Hematopoietic multipotent progenitor cell (in vitro differentiated cells): ENCODE results near the gene ADAMTS17. TPM values are rescaled to one million over a fixed set of nuclear protein-coding genes. Genes with fewer than 3 reads are reported as not detected.
"Not testable (repeated sequence)": the region's sequence is repeated elsewhere in the genome, so short reads cannot be mapped to it uniquely, and the experiment has no call there.

Experiments
- DNase-seq, 3 donors: peaks; one replicate each; pipeline ENCODE4 v3.0.0-alpha.2; 2011 to 2015; ENCODE audit warnings: low read depth in 2 of 3, low spot score in 2 of 3
- total RNA-seq: library from RNA; depleted of rRNA; stranded (reverse); fragments of >200 nt; gene quantifications from one replicate; pipeline ENCODE4 v1.2.3, GENCODE V29; 2012

Gene ADAMTS17
- total RNA-seq, 1 donor, result under 0.01 TPM

DNA sequence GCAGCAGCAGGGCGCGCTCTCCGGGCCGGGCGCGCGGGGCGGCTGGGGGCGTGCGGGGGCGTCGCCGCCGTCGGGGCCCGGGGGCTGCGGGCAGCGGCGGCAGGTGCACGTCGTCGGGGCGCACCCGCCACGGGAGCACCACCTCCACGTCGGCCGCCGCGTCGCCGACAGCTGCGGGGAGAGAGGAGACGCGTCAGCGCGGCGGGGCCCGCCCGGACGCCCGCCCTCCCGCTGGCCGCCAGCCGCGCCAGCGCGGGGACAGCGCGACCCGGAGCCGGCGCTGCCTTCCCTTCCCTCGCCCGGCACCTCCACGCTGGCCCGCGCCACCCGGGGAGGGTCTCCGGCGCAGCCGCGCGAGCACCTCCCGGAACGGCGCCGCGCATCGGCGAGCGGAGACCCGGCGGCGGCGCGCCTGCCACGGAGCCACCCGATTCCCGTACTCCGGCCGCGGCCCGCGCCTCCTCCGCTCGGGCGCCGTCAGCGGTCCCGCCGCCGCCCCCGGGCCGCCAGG is 481 bp downstream of the ADAMTS17 start:
- DNase-seq, result peak in 1 of 3 donors; percentile 15

DNA sequence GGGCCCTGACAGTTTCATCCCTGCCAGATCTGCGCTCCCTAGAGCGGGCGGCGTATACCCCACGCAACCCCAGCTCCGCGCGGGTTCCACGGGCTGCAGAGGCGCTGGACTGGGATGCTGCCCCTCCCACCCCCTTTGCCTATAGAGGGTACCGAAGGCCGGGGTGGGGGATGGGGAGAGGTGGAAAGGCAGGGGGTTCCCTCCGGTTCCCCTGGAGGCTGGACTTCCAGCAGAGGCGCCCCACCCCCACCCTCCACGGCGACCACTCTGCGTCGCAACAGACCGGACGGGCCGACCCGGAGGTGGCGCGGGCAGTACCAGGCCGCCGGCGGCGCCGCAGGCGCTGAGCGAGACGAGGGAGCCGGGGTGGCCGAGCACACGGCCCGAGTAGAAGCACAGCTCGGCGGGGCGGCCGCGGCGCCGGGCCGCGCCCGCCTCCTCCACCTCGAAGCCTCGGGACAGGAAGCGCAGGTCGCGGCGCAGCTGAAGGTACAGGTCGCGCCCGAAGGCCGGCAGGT is 995 bp downstream of the ADAMTS17 start:
- no peak for DNase-seq

DNA sequence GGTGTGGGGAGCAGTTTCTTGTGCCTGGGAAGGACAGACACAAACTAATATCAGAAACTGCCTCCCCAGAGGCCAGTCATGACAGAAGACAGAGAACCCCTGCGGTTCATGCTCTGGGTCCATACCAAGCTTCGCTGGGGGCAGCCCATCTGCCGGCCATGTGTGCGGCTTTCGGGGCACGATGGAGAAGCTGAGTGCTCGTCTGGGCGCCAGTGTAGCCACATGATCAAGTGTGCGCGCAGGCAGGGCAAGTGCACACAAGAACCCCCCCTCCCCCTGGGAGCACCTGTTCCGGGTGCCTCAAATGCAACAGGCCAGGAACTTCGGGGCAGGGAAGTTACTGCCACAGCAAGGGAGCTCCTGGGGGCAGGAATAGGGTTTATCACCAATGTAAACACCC is 1.8 kb downstream of the ADAMTS17 start:
- DNase-seq, result no peak

DNA sequence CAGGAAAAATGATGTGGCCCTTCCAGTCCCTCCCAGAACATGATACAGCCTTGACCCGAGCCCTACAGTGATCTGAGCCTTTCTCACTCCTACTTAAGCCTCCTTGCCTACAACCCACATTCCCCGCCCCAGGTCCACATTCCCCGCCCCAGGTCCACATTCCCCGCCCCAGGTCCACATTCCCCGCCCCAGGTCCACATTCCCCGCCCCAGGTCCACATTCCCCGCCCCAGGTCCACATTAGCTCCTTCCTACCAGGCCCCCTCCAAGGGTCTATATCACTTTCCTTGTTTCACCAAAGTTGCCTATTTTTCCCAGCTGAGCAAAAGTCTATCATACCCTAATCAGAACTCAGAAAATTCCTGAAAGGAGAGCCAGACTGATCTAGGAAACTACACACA is 2.3 kb downstream of the ADAMTS17 start:
- not testable (repeated sequence) for DNase-seq

DNA sequence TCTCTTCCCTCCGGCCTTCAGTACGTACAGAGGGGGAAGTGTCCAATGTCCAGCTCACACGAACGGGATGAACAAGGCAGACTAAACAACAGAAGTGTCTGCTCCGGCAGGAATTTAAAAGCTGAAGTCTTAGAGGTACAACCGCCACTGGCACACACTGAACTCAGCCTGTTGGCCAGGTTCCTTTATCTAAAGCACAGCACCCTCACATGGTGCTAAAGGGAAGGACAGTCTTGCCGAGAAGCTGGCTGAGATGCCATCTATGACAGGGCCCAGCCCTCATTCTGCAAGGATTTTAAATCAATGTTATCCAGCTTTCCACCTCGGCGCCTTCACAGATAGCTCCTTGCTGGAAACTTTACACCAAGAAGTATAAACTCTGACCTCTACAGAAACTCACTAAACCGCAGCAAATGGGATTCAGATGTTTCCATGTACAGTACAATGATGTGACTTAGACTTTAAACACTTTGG is 2.8 kb downstream of the ADAMTS17 start:
- DNase-seq, result peak in 2 of 3 donors; percentile 29 to 55

DNA sequence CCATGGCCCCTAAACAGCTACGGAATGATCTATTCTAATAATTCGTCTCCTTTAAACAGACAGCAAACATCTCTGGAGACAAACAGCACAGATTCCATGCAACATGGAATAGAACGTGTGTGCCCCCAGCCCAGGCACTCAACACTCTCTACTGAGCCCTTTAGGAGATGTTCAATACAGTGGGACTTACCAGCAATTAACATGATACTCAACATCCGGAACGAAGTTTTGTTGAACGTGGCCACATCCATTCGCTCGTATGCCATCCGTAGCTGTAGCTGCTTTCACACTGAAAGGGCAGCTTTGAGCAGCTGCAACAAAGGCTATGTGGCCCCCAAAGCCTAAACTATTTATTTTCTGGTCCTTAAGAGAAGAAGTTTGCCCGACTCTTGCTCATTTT is 3.5 kb downstream of the ADAMTS17 start:
- DNase-seq, result no peak

DNA sequence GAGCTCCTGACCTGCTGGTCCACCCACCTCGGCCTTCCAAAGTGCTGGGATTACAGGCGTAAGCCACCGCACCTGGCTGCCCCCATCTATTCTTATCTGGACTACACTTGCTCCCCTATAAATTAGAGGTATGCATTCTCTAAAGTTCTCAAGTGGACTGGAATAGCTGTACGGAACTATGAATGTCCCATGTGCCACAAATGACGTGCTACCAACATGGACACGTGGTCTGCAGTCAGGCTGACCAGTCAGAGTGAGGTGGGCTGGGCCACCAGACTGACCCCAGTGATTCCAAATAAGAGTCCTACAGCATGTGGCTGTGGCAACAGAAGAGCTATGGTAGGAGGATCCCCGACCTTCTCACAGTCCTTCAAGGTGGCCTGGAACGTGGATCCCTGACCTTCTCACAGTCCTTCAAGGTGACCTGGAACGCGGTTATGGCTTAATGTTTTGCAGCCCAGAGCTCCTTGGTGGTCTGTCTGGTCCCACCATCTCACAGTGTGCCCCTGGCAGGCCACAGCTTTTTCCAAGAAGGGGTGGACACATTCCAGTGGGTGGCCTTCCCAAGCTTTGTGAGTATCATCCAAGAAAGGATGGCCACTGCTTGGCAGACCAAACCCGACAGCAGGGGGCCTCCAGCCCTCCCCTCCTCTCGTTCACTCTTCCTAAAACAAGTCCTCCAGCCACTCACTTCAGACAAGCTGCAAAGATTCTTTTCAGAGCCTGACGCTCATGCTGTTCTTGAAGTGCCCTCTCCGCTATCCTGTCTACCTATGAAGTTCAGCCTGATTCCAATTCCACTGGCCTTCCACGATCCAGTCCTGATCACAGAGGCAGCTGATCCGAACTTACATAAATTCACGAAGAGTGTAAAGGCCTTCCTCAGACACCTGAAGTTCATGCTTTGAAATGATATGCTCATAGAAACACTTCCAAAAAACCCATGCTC is 4.4 kb downstream of the ADAMTS17 start:
- no peak for DNase-seq

DNA sequence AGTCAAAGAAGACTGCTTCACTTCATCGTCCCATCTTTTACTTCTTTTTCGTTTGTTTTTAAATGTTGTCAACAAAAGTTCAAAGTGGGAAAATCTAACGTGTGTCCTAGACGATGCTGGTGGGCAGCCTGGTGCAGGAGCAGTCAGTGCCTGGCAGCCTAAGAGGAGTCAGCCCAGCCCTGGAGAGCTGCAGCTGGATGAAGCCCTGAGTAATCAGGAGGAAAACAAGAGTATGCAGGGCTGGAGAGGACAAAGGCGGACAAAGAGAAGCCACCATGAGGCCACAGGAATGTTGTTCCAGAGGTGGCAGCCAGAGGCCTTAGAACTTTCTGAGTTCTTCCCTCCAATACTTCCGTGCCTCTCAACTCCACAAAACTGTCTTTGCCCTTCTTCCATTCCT is 5.7 kb downstream of the ADAMTS17 start:
- no peak for DNase-seq

DNA sequence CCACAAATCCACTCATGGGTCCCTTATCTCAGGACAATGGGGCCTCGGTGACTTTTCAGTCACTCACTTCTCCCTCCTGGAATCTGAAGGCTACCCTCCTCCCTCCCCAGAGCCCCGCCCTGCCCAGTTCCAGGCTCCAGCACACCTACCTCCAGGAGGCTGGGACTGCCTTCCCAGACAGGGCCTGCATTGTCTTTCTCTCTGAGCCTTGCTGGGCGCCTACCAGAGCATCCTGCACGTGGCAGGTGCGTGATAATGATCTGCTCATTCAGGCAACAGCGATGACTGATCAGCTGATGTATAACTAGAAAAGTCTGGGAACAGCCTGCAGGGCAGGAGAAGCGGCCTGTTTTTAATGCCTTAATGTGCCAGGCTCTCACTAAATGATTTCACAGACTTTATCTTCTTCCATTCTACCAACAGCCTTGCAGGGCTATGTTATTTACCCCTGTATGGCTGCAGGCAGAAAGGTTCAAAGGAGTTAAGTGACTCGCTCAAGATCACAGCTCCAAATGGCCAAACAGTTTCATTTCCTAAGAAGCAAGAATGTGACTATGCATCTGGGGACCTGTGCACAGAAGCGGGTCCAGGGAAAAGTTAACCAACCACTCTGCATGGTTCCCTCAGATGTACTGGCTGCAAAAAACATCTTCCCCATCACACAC is 6.3 kb downstream of the ADAMTS17 start:
- no peak for DNase-seq

DNA sequence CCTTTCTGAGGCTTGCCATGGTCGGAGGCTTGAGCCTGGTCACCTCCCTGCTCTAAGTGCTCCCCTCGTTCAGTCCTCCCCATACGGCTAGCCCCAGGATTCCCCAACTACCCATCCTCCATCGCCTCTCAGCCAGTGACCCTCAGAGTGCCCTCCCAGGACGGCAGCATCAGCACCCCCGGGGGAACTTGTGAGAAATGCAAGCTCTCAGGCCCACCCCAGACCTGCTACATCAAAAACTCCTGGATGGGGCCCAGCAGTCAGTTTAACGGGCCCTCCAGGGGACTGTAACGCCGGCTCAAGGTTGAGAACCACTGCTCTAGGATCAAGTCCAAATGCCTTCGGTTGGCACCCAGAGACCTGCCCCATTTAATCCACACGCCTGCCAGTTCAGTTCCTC is 6.9 kb downstream of the ADAMTS17 start:
- no peak for DNase-seq

DNA sequence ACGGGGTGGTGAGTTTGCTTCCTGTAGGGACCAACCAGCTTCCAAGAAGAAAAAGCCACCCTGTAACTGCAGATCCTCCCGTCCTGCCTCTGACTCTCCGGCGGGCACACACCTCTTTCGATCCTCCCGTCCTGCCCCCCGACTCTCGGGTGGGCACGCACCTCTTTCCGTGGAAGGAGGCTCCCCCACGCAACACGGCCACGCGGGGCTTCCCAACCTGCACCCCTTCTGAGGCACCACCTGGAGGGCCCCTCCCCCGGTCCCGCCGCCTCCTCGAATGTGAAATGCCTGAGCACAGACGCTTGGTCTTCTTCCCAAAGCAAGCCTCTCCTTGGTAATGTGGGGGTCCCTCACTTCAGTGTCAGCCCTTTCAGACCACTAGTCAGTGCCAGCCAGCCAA is 7.3 kb downstream of the ADAMTS17 start:
- no peak for DNase-seq

DNA sequence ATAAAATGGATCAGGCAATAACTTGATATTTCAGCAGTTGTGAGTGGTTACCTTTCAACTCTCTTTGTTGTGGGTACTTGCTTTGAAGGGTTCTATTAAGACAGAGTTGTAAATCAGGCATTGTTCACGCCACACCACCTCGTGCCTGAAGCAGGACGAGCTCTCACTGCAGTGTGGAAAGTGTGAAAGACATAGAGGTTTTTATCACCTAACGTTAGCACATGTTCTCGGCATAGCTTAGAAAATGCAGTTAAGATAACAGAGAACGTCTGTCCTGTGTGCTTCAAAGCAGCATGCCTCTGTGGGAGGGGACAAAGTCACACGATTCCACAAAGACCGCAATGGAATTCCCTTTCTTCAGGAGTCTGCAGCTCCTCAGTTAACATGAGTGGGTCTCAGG is 7.8 kb downstream of the ADAMTS17 start:
- no peak for DNase-seq

DNA sequence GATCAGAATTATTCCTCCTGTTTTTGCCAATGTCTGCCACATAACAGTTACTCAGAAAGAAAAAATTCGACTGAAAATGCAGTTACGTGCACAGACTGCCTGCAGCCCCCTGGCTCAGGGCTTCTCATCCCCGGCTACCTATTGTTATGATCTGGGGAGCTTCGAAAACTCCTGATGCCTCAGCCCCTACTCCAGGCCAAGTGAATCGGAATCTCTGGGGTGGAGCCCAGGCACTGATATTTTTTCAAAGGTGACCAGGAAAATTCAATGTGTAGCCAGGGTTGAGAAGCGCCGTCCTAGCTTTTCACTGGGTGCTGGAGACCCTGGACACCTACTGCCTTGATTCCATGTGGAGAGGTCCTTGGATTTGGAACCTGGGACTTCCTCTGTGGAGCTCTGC is 8.5 kb downstream of the ADAMTS17 start:
- DNase-seq, result no peak

DNA sequence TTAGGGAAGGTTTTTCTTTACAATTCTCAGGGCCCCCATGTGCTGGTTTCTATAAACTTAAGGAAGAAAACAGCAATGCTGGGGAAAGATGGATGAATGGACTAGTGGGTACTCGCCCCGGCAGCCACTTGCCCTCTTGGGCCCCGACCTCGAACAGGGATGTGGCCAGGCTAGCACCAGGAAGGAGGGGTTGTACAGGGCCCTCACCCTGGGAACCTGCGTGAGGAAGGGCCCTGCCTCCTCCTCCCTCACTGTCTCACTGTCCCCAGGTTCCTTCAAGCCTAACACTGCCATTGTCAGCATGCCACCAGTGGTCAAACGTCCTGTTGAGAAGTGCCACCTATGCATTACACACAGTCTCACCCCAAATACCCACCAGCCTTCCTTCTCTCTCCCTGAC is 9.1 kb downstream of the ADAMTS17 start:
- DNase-seq, result no peak

DNA sequence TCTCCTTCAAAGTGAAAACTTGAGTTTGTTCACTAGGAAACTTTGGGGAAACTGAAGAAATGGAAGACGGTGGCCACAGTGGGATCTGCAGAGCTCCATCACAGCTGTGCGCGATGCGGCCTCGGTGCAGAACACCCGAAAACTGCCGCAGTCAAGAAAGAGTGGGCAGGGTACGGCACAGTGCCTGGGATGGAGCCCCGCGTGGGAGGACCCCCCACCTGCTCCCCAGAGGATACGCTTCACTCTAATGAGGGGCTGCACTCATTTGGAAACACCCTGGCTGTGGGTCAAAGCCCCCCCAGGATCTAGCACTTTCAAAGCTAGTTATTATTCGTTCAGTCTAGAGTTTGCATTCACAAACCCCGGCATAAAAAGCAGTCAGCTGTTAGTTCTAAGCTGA is 9.5 kb downstream of the ADAMTS17 start:
- DNase-seq, result no peak

DNA sequence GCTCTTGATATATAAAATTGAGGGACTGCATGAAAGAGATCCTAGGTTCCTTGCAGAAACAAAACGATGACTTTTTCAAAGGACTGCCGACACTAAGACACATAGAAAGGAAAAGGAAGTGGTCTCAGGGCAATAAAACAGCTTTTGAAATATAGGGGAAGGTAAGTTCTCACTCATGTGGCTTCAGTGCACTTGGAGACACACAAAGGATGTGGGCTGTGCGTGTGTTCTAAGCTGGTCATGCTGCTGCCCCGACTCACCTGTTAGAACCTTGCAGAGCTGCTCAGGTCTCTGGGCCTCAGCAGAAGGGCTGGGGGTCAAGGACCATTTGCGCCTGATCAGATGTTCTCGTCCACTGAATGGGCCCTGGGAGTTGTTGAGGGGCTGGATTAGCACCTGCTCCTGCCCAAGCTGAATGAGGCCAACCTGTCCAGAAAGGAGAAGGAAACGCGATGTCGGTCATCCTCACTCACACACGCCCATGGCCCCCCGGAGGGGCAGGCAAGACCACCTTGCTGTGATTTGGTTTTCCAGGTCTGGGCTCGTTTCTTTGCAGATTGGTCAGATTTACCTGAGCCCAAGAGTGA is 11.1 kb downstream of the ADAMTS17 start:
- peak in 1 of 3 donors; percentile 25 for DNase-seq

DNA sequence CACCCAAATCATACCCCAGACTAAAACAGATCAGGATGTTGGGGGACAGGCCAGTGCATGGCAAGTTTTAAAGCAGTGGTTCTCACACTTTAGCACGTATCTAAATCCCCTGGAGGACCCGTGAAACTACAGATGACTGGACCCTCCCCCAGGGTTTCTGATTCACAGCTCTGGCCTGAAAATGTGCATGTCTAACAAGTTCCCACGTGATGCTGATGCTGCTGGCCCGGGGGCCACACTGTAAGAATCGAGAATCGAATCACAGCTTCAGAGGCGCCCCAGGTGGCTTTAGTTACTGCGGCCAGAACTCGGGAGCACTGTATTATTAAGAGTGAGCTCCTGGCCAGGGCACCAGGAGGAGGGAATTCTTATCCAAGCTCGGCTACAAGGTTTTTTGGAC is 11.6 kb downstream of the ADAMTS17 start:
- no peak for DNase-seq

DNA sequence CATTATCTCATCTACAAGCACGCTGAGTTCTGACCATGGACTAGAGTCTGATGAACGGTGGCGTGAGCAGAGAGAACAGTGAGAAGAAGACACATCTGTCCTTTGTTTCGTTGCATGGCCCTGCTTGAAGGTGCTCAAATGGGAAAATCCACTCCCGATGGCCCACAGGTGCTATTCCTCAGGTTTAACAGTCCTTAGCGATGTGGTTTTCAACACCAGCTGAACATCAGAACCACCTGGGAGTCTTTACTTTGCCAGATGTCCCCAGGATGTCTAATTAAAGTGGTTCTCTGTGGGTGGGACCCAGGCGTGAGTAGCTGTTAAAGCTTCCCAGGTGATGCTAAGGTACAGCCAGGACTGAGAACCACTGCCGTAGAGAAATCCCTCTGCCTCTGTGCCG is 13.0 kb downstream of the ADAMTS17 start:
- DNase-seq, result no peak

DNA sequence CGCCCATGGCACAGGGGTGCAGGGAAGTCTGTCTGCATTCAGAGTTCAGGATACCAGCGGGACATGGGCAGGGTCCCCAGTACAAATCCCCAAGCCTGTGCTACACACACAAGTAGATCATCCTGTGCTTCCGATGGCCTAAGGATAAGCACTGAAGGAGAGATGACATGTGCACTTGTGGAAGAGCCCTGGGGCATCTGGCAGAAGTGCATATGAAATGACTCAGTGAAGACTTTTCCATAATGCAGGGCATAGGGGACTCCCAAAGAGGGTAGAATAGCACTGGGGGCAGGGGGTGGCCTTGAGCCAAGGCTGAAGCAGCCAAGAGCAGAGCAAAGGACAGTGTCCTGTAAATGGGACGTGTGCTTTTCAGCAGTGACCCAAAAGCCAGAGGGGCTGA is 22.9 kb downstream of the ADAMTS17 start:
- DNase-seq, result no peak

DNA sequence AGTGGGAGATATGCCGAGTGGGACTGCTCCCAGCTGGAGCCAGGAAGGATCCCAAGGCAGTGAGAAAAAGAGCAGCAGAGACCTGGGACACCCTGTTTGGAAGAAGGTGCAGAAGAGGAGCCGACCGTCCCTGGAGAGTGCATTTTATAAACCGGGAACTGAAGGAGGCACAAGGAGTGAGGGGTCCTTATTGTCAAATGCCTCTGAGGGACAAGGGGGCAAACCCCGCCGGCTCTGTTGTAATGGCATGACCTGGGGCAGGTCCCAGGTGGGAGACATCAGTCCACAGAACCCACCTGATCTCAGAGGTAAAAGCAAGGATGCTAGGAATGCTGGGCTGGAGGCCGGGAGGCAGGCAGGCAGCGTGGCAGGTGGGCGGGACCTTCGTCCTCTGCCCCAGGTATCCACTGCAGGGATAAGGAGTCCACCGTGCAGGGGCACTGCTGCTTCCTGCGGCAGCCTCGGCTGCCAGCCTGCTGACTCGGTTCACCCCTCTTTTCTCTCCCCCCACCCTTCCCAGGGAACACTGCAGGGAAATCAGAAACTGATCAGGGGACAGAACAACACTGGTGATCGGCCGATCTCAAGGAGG is 26.9 kb downstream of the ADAMTS17 start:
- no peak for DNase-seq
